GM18508 (cell line): ENCODE data around the gene ACTR2.
A peak's percentile ranks its signal among the peaks of the same experiment; 100 is the strongest.
"Not testable (repeated sequence)": the region's sequence is repeated elsewhere in the genome, so short reads cannot be mapped to it uniquely, and the experiment has no call there.

ENCODE experiments used
- ATAC-seq: cut with Tn5 transposase; IDR thresholded peaks from one replicate; pipeline ENCODE4 v1.9.1; 2021; ENCODE audit warnings: moderate number of reproducible peaks; ENCODE audit not compliant: insufficient read depth, unreplicated experiment

The ACTR2 gene

GRCh38 chr2:65227020-65227455, 593 bp upstream of the ACTR2 start:
- peak; percentile 10 for ATAC-seq

GRCh38 chr2:65228263-65228750, 676 bp downstream of the ACTR2 start:
- ATAC-seq, result peak; percentile 29

- no peak for ATAC-seq
Observed at GRCh38 chr2:65231121-65231520, 3.5 kb downstream of the ACTR2 start.

GRCh38 chr2:65231892-65232477, 4.4 kb downstream of the ACTR2 start:
- no peak for ATAC-seq

- ATAC-seq, result no peak
Observed at GRCh38 chr2:65232636-65233035, 5.0 kb downstream of the ACTR2 start.

DNA sequence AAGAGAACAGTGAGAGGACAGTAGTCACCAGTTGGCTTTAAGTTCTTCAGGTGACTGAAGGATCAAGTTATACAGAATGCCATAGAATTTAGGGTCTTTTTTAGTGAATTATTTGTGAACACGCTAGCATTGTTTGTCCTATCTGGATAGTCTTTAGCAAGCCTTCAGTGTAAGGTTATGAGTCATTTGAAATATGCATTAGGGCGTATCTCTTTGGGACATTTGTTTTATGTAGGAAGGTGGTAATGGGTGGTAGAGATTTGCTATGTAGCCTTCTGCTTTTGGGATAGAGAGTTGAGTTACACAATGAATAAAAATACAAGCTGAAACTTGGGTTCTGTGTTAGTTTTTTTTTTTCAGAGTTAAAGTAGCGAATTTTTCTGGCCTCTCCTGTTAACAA, 13.0 kb downstream of the ACTR2 start:
- ATAC-seq, result no peak

- ATAC-seq, result not testable (repeated sequence)
Observed at GRCh38 chr2:65244452-65244851, 16.8 kb downstream of the ACTR2 start.

DNA sequence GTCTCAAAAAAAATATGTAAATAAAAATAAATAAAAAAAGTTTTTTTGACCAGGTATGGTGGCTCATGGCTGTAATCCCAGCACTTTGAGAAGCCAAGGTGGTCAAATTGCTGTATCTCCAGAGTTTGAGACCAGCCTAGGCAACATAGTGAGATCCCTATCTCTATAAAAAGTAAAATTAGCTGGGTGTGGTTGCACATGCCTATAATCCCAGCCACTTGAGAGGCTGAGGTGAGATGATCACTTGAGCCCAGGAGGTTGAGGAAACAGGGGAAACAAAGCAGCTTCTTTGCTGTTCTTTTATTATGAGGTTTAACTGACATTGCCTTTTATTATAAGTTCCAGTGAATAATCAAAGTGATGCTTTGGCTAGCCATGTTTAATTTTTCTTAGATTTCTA, 25.0 kb downstream of the ACTR2 start:
- ATAC-seq, result no peak

GRCh38 chr2:65255356-65255755, 27.7 kb downstream of the ACTR2 start:
- no peak for ATAC-seq

DNA sequence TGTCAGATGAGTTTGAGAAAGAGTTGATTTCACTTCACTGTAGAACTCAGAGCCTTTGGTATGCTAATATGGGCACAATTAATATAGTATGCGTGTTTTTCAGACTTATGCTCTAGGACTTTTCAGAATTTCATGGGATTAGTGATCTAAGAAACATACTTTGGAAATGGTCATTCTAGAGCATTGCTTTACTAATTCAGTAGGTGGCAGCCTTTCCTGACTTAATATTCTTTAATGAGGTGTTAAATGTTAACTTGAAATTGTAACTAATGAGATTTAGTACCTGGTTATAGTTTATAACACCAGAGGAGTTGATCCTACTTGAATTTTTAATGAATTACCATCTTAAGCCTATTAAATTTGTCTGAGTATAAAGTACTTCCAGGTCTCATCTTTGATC, 28.4 kb downstream of the ACTR2 start:
- ATAC-seq, result no peak

GRCh38 chr2:65257866-65258265, 30.2 kb downstream of the ACTR2 start:
- not testable (repeated sequence) for ATAC-seq

DNA sequence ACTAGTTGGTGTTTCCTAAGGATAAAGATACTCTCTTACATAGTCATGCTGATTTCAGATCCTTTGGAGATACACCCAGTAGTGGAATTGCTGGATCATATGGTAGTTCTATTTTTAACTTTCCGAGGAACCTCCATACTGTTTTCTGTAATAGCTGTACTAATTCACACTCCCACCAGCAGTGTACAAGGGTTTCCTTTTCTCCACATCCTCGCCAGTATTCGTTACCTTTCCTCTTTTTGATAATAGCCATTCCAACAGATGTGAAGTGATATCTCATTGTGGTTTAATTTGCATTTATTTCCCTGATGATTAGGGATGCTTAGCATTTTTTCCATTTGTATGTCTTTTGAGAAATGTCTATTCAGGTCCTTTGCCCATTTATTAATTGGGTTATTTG, 34.0 kb downstream of the ACTR2 start:
- ATAC-seq, result no peak

- no peak for ATAC-seq
Observed at GRCh38 chr2:65263262-65263661, 35.6 kb downstream of the ACTR2 start.

DNA sequence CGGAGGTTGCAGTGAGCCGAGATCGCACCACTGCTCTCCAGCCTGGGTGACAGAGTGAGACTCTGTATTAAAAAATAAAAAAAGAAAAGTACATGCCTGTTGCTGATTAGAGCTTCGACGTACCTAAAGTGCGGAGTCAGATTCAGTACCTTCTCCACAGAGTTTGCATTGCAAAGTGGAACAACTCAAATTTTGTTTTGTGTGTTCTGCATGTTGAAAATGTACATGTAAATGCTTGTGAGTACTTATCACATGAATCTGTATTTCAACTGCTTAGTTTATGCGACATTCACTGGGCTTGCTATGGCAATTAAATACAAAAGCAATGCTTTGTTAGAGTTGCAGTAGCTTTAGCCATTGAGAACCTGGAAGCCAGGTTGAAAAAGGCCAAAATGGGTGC, 36.4 kb downstream of the ACTR2 start:
- no peak for ATAC-seq

DNA sequence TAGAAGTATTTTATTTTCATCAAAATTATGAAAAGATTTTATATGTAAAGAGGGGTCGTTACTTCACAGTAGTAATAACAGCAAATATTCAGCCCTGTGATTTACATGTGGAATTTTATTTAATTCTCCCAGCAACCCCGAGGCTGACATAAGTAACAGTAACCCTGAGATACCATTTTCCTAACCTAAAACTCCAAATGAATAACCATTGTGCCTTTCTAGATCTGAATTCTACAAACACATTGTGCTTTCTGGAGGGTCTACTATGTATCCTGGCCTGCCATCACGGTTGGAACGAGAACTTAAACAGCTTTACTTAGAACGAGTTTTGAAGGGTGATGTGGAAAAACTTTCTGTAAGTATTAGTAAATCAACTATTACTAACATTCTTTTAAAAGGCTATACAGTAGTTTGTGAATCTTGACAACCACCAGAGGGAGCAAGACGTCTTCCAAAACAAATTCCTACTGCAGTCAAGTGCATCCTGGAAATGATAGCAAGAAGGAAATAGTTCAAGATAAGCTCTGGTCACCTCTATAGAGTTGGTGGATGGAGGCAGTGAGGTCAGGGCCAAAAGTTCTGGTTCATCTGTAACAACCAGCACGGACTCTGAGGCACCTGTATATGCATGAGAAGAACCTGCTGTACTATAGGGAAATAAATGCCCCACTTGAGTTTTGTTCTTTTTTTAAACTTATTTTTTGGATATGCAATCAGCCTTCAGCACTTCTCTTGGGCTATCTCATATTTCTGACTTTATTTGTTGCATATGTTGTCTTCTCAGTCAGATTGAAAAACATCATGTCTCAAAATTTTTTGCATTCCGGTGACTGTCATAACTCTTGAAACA, 37.4 kb downstream of the ACTR2 start:
- no peak for ATAC-seq

GRCh38 chr2:65265671-65266045, 38.0 kb downstream of the ACTR2 start:
- ATAC-seq, result no peak

GRCh38 chr2:65267008-65267407, 39.4 kb downstream of the ACTR2 start:
- ATAC-seq, result no peak

DNA sequence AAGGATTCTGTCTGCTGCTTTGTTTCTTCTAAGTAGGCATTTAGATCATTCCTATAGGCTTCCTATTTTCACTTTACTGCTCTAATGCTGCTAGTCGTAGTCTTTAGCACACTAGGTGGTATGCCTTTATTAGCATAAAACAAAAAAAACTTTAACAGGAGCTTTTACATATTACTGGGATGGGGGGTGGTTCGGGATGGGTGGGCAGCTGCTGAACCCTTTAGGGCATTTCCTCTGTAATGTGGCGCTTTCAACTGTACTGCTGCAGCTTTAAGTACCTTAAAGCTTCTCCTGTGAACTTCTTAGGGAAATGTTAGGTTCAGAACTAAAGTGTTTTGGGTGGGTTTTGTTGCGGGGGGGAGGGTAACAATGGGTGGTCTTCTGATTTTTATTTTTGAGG, 41.3 kb downstream of the ACTR2 start:
- ATAC-seq, result no peak

GRCh38 chr2:65273344-65273743, 45.7 kb downstream of the ACTR2 start:
- ATAC-seq, result no peak

- no peak for ATAC-seq
Observed at GRCh38 chr2:65275141-65275915, 47.7 kb downstream of the ACTR2 start.

- no peak for ATAC-seq
Observed at GRCh38 chr2:65276609-65277008, 49.0 kb downstream of the ACTR2 start.
